K562 (cell line): ENCODE measurements around the gene MX1. TPM values are rescaled to one million over a fixed set of nuclear protein-coding genes. Genes with fewer than 3 reads are reported as not detected.

Experiments
- ATAC-seq: fragments of 200-7000 bp; cut with Tn5 transposase; 3 replicates; pipeline ENCODE4 v1.9.1; 2020; ENCODE audit warnings: moderate library complexity
- BruUV-seq: library from RNA; stranded (reverse); fragments of 400-500 nt; replicated peaks from 2 replicates; lab custom pipeline; 2021; lab: Mats Ljungman, UMichigan
- CTCF ChIA-PET: fragments of 300-600 bp; formaldehyde crosslinking; extraction: SDS; loops from one replicate; lab custom pipeline; 2021; ENCODE audit warnings: low intra/inter-chr PET ratio; lab: Yijun Ruan, JAX
- POLR2A ChIA-PET: fragments of 300-600, 350-650 bp; sonication (Branson Sonifier 250); formaldehyde crosslinking; extraction: SDS; loops from one replicate; lab custom pipeline; 2021; ENCODE audit warnings: antibody characterized with exemption, inconsistent platforms; lab: Yijun Ruan, JAX
- DNase-seq, 4 experiments: peaks; one replicate each; pipeline versions ENCODE4 v3.0.0 to v3.0.0-alpha.2; 2011 to 2018; ENCODE audit warnings: low spot score in 3 of 4, mixed read lengths in 3 of 4; ENCODE audit errors: extremely low read depth in 1 of 4
- FAIRE-seq: peaks from 2 replicates; lab custom pipeline; 2011; peaks lifted over from hg19 to GRCh38; lab: Jason Lieb, UNC
- H2AFZ ChIP-seq: 2 replicates; pipeline ENCODE4 v1.6.0; 2011; ENCODE audit warnings: low read depth, low read length, control low read depth, inconsistent platforms
- H3K27ac ChIP-seq: fragments of 200-600 bp; 3 replicates; pipeline ENCODE4 v1.8.0; 2011; ENCODE audit warnings: low read depth, mild to moderate bottlenecking, control low read depth, inconsistent platforms, low read length, moderate library complexity, mixed read lengths; ENCODE audit errors: extremely low read depth
- H3K27me3 ChIP-seq, 2 experiments: fragments of 300-600 bp in 1 of 2; 2 replicates in 1 of 2; 3 replicates in 1 of 2; pipeline versions ENCODE4 v1.6.0 to v1.8.0; 2011; ENCODE audit warnings: inconsistent platforms in 2 of 2, low read length in 2 of 2, mild to moderate bottlenecking in 1 of 2, mixed read lengths in 1 of 2, moderate library complexity in 1 of 2; ENCODE audit not compliant: control insufficient read depth in 2 of 2, insufficient read depth in 2 of 2
- H3K36me3 ChIP-seq: fragments of 300-600 bp; 3 replicates; pipeline ENCODE4 v1.8.0; 2011; ENCODE audit warnings: mild to moderate bottlenecking, low read length, inconsistent platforms; ENCODE audit not compliant: control insufficient read depth, insufficient read depth
- H3K4me1 ChIP-seq, 2 experiments: fragments of 200-600 bp in 1 of 2; replicated peaks in 1 of 2; 2 replicates in 1 of 2; 3 replicates in 1 of 2; pipeline versions ENCODE4 v1.5.1 to v1.8.0; 2011; ENCODE audit warnings: inconsistent platforms in 2 of 2, low read length in 2 of 2, mild to moderate bottlenecking in 1 of 2, mixed read lengths in 1 of 2, moderate library complexity in 1 of 2; ENCODE audit not compliant: control insufficient read depth in 2 of 2, insufficient read depth in 2 of 2
- H3K4me2 ChIP-seq: 2 replicates; pipeline ENCODE4 v1.6.1; 2011; ENCODE audit warnings: low read length, control low read depth, inconsistent platforms, mixed read lengths; ENCODE audit not compliant: insufficient read depth
- H3K4me3 ChIP-seq: fragments of 200-600 bp; sonication (generic), shearing (Covaris generic); 2 replicates; pipeline ENCODE4 v1.5.1; 2016; ENCODE audit warnings: control low read depth, inconsistent platforms
- H3K79me2 ChIP-seq: fragments of 200-600 bp; 3 replicates; pipeline ENCODE4 v1.8.0; 2011; ENCODE audit warnings: low read length, inconsistent platforms; ENCODE audit not compliant: control insufficient read depth, insufficient read depth
- H3K9ac ChIP-seq, 2 experiments: 2 replicates each; pipeline versions ENCODE4 v1.6.0 to v1.6.1; 2011; ENCODE audit warnings: low read depth in 2 of 2, low read length in 2 of 2, control low read depth in 1 of 2, inconsistent platforms in 1 of 2, mild to moderate bottlenecking in 1 of 2, mixed read lengths in 1 of 2; ENCODE audit not compliant: insufficient read depth in 1 of 2
- H3K9me1 ChIP-seq: one replicate; pipeline ENCODE4 v1.6.0; 2011; ENCODE audit warnings: inconsistent platforms, mild to moderate bottlenecking, low read length, moderate library complexity; ENCODE audit not compliant: control insufficient read depth, insufficient read depth
- H3K9me3 ChIP-seq: replicated peaks from 2 replicates; pipeline ENCODE4 v1.5.1; 2011; ENCODE audit warnings: low read depth, low read length, inconsistent platforms; ENCODE audit not compliant: control insufficient read depth, insufficient read depth
- H4K20me1 ChIP-seq: replicated peaks from 2 replicates; pipeline ENCODE4 v1.6.1; 2011; ENCODE audit warnings: low read length, inconsistent platforms, mixed read lengths; ENCODE audit not compliant: control insufficient read depth, insufficient read depth
- ARNT ChIP-seq, 2 experiments: fragments of 450-650 bp; IDR thresholded peaks; 2 replicates each; pipeline ENCODE4 v1.6.1; 2016; ENCODE audit warnings: mild to moderate bottlenecking in 1 of 2
- CBX2 ChIP-seq: fragments of 200-600 bp; sonication (generic); IDR thresholded peaks from one replicate; pipeline ENCODE4 v1.6.1; 2012; ENCODE audit warnings: mild to moderate bottlenecking, low read length, inconsistent platforms; ENCODE audit not compliant: insufficient read depth, poor library complexity, severe bottlenecking
- EP400 ChIP-seq: fragments of 450-650 bp; IDR thresholded peaks from 2 replicates; pipeline ENCODE4 v1.6.1; 2017; ENCODE audit warnings: antibody characterized with exemption, mild to moderate bottlenecking, moderate library complexity
- MITF ChIP-seq: IDR thresholded peaks from 2 replicates; pipeline ENCODE4 v1.6.1; 2014; ENCODE audit warnings: antibody characterized with exemption
- MTA2 ChIP-seq: fragments of 450-650 bp; IDR thresholded peaks from 2 replicates; pipeline ENCODE4 v1.6.1; 2016; ENCODE audit warnings: low read depth
- NBN ChIP-seq: fragments of 450-650 bp; IDR thresholded peaks from 2 replicates; pipeline ENCODE4 v1.6.1; 2016; ENCODE audit warnings: low read depth, mild to moderate bottlenecking
- NR0B1 ChIP-seq: fragments of 450-650 bp; IDR thresholded peaks from one replicate; pipeline ENCODE4 v1.6.1; 2018; ENCODE audit warnings: mild to moderate bottlenecking, moderate library complexity; ENCODE audit not compliant: partially characterized antibody
- RBM17 ChIP-seq: fragments of 200-400 bp; formaldehyde crosslinking; IDR thresholded peaks from 2 replicates; pipeline ENCODE4 v1.6.1; 2017; ENCODE audit warnings: low read depth, mild to moderate bottlenecking, low read length, borderline replicate concordance
- RFX7 ChIP-seq: fragments of 250-450 bp; sonication (Bioruptor Pico); IDR thresholded peaks from 2 replicates; pipeline ENCODE4 v1.5.1; 2021; ENCODE audit warnings: mild to moderate bottlenecking
- SAFB ChIP-seq: fragments of 200-400 bp; formaldehyde crosslinking; IDR thresholded peaks from 2 replicates; pipeline ENCODE4 v1.6.1; 2017; ENCODE audit warnings: low read depth, low read length, borderline replicate concordance
- SETDB1 ChIP-seq: IDR thresholded peaks from one replicate; pipeline ENCODE4 v1.6.1; 2012; ENCODE audit warnings: low read length, control low read depth, inconsistent platforms
- TAL1 ChIP-seq: fragments of 450-650 bp; IDR thresholded peaks from 2 replicates; pipeline ENCODE4 v1.6.1; 2016; ENCODE audit warnings: mild to moderate bottlenecking
- TBL1XR1 ChIP-seq, 2 experiments: IDR thresholded peaks; 2 replicates each; pipeline ENCODE4 v1.6.1; 2012; ENCODE audit warnings: improper control_type of control experiment in 2 of 2, low read length in 2 of 2, mild to moderate bottlenecking in 1 of 2
- TEAD2 ChIP-seq: fragments of 450-650 bp; IDR thresholded peaks from 2 replicates; pipeline ENCODE4 v1.6.1; 2016; ENCODE audit warnings: missing genetic modification characterization, control low read depth, missing compliant biosample characterization
- TRIM28 ChIP-seq: fragments of 450-650 bp; IDR thresholded peaks from 2 replicates; pipeline ENCODE4 v1.6.1; 2017
- ZNF277 ChIP-seq: fragments of 250-450 bp; sonication (Bioruptor Pico); IDR thresholded peaks from 2 replicates; pipeline ENCODE4 v1.8.0; 2022; ENCODE audit warnings: inconsistent platforms, mild to moderate bottlenecking, moderate library complexity, borderline replicate concordance
- ZNF431 ChIP-seq: sonication (generic); formaldehyde crosslinking; IDR thresholded peaks from 2 replicates; pipeline ENCODE4 v1.8.0; 2022; ENCODE audit warnings: mild to moderate bottlenecking, missing genetic modification reagents
- ZSCAN29 ChIP-seq: fragments of 450-650 bp; IDR thresholded peaks from 2 replicates; pipeline ENCODE4 v1.6.1; 2017
- WGBS: fragments of 100-300 bp; shearing (Covaris generic); methylation state at CpG from one replicate; pipeline ENCODE4 v1.1.6; 2016; ENCODE audit warnings: low coverage, mixed read lengths; ENCODE audit not compliant: insufficient coverage; ENCODE audit errors: missing lambda C conversion rate; 5-methylcytosine and 5-hydroxymethylcytosine counted together
- in situ Hi-C: fragments of 300-500 bp; cut with MboI; formaldehyde crosslinking; loops from 4 replicates; pipeline ENCODE4 v1.15.0; 2018; ENCODE audit warnings: inconsistent platforms, mixed read lengths
- intact Hi-C: fragments of 100-400 bp; cut with micrococcal nuclease; formaldehyde crosslinking; loops from 2 replicates; pipeline ENCODE4 v1.14.2; 2022
- polyA plus RNA-seq, 8 experiments: library from polyadenylated mRNA; depleted of rRNA in 4 of 8; stranded (reverse) in 5 of 8; unstranded in 3 of 8; fragments of >200 nt; fragmentation: Nextera tagmentation in 2 of 8; fragmentation: Illumina TruSeq in 1 of 8; extraction: Ambion mirVana in 2 of 8; extraction: Trizol in 1 of 8; gene quantifications; 2 replicates each; pipeline versions ENCODE4 v1.2.1 to v1.2.3, GENCODE V29; 2011 to 2014; ENCODE audit warnings: inconsistent platforms in 1 of 8, missing spikeins in 1 of 8
- total RNA-seq, 7 experiments: library from RNA; depleted of rRNA in 6 of 7; stranded (reverse); fragments of >200 nt in 6 of 7; fragmentation: Illumina TruSeq in 2 of 7; extraction: Trizol in 2 of 7; gene quantifications; 2 replicates each; pipeline versions ENCODE4 v1.2.1 to v1.2.3, GENCODE V29; 2011 to 2021; ENCODE audit warnings: low replicate concordance in 1 of 7

MX1 gene
- total and polyA plus RNA-seq, 9 of the 15 experiments (the other 6 are each of a cell fraction or from before 2014, with no cell fraction given), result 0.07 to 0.51 (median 0.21) TPM; not detected in 5

GRCh38 chr21:41406340-41406739, 19.7 kb upstream of the MX1 start (continued):
- TF ChIP-seq TEAD2 (tag) (no peak), ARNT (IDR thresholded peaks at IDR 0.05) (no peak), EP400 (no peak), NBN (no peak)

- no peak overlapping the region for H3K9ac ChIP-seq
- no TSS peak for BruUV-seq
- H3K4me3 ChIP-seq, result no peak overlapping the region
- no peaks in the 10 kb centered on the region for H3K36me3 ChIP-seq
- no peaks in the 10 kb centered on the region for H3K9me1 ChIP-seq
- no peak for ATAC-seq
- no peak overlapping the region for H3K4me2 ChIP-seq
- FAIRE-seq, result no peak
- in situ Hi-C loops (no loop called here), intact Hi-C loops (no loop called here)
- DNase-seq, result no peak
- no peaks in the 10 kb centered on the region for H4K20me1 ChIP-seq
- H3K27me3 ChIP-seq, result peaks cover 15 to 31% of the 10 kb centered on the region in 2 experiments; a peak in 3 of 5 replicates
- POLR2A ChIA-PET, result no interaction called here
- no peaks in the 10 kb centered on the region for H3K79me2 ChIP-seq
- H3K9me3 ChIP-seq, result no peaks in the 10 kb centered on the region
- no peak overlapping the region for H3K27ac ChIP-seq
- H3K4me1 ChIP-seq, result no peaks in the 10 kb centered on the region
- H2AFZ ChIP-seq, result no peak overlapping the region
- WGBS, result 1% methylated on average over 24 of the region's 24 CpGs
- CTCF ChIA-PET, result no interaction called here
- no peak for TF ChIP-seq TEAD2 (tag)
- TF ChIP-seq TBL1XR1 (IDR thresholded peaks at IDR 0.05; ENCODE audit: low read length in 2 of 2), result no peak
- TF ChIP-seq ZNF431 (CRISPR knock-in tag), result no peak
- no peak for TF ChIP-seq SETDB1
- TF ChIP-seq CBX2, result no peak
- TF ChIP-seq TRIM28, result no peak
- TF ChIP-seq ZSCAN29, result no peak
- TF ChIP-seq SAFB, result no peak
- no peak for TF ChIP-seq NR0B1
- no peak for TF ChIP-seq TAL1
- no peak for TF ChIP-seq MTA2
- no peak for TF ChIP-seq ZNF277 (CRISPR knock-in tag)
- no peak for TF ChIP-seq MITF
- no peak for TF ChIP-seq RBM17
- TF ChIP-seq RFX7, result no peak
Observed at GRCh38 chr21:41407541-41408460, 18.2 kb upstream of the MX1 start.
